Mammary epithelial cell (primary cell): ENCODE measurements around the gene NANOS1.

Experiments used
- EZH2 ChIP-seq: IDR thresholded peaks from 2 replicates; pipeline ENCODE4 v1.6.1; 2012; ENCODE audit warnings: low read length, inconsistent platforms, borderline replicate concordance
- TF ChIP-seq, protein P1 (sequence below), 2 donors: IDR thresholded peaks in 1 of 2; conservative IDR thresholded peaks in 1 of 2; 2 replicates each; pipeline ENCODE4 v1.5.1; 2011 to 2012; ENCODE audit warnings: inconsistent platforms in 2 of 2, low read length in 2 of 2, mild to moderate bottlenecking in 2 of 2, control low read depth in 1 of 2, low read depth in 1 of 2; ENCODE audit not compliant: insufficient read depth in 1 of 2; ENCODE audit errors: extremely low read depth in 1 of 2

DNA sequence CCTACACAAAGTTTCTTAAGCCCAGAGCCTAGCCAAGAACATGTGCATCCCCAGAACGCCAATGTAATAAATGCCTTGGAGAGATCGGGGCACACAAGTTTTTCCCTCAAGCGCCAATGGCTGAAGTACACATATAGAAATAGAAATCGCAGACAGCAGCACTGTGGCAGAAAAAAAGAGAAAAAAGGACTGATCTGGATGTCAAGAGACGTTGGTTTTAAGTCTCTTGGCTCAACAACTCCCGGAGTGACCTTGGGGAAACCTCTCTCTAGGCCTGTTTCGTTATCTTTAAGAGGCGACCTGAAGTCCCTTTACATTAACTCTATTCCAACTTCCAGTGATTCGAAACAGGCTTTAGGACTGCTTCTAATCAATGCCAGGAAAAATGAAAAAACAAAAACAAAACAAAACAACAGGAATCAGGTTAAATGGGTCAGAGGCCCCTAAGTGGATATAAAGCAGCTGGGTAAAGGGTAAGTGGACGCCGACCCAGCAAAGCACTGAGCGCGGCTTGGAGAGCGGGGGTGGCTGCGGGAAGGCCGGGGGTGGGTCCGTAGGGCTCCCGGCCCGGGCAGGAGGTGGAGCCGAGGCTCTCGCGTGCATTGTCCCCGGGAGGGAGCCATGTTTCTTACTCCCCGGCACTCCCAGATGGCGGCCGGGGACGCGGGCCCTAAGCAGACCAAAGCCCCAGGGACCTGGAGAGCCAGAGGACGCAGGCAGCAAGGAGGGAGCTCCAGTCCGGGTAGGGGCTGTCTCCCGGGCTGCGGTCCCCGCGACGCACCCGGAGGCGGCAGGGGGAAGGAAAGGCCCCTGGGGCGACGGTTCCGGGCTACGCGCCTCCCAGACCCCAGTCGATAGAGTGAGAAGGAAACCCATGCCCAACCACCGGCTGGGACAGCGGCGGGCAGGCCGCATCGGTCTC, 50.3 kb downstream of the NANOS1 start:
- TF ChIP-seq, protein P1, sequence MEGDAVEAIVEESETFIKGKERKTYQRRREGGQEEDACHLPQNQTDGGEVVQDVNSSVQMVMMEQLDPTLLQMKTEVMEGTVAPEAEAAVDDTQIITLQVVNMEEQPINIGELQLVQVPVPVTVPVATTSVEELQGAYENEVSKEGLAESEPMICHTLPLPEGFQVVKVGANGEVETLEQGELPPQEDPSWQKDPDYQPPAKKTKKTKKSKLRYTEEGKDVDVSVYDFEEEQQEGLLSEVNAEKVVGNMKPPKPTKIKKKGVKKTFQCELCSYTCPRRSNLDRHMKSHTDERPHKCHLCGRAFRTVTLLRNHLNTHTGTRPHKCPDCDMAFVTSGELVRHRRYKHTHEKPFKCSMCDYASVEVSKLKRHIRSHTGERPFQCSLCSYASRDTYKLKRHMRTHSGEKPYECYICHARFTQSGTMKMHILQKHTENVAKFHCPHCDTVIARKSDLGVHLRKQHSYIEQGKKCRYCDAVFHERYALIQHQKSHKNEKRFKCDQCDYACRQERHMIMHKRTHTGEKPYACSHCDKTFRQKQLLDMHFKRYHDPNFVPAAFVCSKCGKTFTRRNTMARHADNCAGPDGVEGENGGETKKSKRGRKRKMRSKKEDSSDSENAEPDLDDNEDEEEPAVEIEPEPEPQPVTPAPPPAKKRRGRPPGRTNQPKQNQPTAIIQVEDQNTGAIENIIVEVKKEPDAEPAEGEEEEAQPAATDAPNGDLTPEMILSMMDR (conservative IDR thresholded peaks at IDR 0.05 in 1 of 2, IDR thresholded peaks at IDR 0.05 in 1 of 2; ENCODE audit: extremely low read depth in 1 of 2, insufficient read depth in 1 of 2, low read depth in 1 of 2, low read length in 2 of 2) = no peak
- TF ChIP-seq EZH2 = no peak
